ENCODE results near the gene KHDC1L.
"Not testable (repeated sequence)": the region's sequence is repeated elsewhere in the genome, so short reads cannot be mapped to it uniquely, and the experiment has no call there.

The KHDC1L gene

DNA sequence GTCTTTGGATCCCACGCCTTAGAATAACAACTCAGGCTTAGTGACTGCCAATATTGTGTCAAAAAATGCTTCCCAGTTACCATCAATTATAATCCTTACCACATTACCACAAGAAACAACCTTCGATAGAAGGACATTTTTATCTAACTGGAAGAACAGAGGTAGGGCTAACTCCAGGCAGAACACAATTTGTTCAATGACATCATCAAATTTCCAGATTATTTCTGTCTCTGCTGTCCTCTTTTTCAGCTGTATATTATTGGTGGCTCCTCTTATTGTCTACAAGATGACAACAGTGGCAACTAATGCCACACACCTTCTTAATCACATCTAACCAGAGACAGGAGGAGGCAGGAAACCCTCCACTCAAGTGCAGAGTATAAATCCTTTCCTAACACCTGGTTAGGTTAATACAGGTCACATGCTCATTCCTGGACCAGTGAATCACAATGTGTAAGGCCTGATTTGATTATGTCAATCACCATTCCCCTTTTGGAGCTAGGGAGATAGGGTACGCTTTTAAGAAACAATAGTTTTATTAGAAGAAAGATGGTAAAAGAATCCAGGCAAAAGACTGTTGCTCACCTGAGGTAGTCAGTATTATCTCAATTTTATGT, 18.0 kb downstream of the KHDC1L start:
- no peak for DNase-seq (ENCODE audit: low read depth in 2 of 2)

DNA sequence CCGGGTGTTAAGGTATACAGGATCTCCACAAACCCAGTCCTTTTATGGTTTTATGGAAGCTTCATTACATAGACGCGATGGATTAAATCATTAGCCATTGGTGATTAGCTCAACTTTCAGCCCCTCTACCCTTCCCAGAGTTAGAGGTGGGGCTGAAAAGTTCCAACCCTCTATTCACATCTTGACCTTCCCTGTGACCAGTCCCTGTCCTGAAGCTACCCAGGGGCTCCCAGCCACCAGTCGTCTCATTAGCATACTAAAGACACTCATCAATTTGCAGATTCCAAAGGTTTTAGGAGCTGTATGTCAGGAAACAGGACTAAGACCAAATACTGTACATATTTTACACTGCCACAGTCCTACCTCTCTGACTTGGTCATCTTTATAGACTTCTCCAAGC, 21.0 kb downstream of the KHDC1L start:
- no peak for DNase-seq (ENCODE audit: low read depth in 2 of 2)

DNA sequence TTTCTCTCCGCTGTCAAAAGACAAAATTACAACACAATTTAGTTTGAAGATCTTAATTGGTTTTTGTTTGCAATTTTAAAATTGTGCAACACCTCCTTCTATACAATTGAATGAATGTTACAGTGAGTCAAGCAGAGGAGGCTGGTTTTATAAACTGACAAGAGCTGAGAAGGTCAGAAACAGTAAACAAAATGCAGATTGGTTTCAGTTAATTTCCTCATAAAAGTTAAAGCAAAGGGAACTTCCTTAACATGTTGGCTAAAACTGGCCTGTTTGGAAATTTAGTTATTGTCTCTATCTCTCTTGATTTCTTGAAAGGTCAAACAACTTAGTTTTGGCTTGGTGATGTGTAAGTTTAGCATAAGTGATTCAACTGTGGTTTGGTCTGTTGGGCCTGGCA, 22.2 kb downstream of the KHDC1L start:
- DNase-seq (ENCODE audit: low read depth in 2 of 2): no peak

DNA sequence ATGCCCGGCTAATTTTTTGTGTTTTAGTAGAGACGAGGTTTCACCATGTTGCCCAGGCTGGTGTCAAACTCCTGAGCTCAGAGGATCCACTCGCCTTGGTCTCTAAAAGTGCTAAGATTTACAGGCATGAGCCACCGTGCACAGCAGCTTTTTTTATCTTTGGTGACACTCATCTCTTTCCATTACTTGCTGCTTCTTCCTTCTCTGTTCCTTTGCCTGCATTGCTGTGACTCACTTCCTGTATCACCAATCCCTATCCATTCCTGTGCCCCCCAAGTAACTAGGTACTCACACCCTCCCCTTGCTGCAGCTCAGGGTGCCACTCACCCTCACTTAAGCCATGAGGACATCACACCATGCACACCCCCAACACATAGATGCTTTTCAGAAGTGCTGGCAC, 24.6 kb downstream of the KHDC1L start:
- no peak for DNase-seq (ENCODE audit: low read depth in 2 of 2)

DNA sequence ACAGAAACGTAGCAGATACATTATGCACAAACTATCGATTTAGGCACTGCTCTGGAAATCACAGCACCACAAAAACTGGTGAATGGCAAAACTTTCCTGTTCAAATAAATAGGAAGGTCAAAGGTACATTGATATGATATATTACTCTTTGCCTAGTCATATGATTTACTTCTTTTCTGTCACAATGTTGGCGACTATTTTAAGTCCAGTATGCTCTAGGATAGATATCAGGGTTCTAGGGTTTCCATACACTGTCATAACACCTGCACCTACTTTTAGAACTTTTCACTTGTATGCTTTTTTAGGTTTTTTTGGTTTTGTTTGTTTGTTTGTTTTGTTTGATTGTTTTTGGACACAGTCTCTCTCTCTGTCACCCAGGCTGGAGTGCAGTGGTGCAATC, 25.0 kb downstream of the KHDC1L start:
- DNase-seq (ENCODE audit: low read depth in 2 of 2): no peak

DNA sequence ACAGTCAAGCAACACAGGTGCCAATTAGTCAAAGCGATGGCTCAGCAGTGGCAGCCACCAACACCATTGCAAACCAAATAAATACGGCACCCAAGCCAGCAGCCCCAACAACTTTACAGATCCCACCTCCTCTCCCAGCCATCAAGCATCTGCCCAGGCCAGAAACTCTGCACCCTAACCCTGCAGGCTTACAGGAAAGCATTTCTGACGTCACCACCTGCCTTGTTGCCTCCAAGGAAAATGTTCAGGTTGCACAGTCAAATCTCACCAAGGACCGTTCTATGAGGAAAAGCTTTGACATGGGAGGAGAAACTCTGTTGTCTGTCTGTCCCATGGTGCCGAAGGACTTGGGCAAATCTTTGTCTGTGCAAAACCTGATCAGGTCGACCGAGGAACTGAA, 30.6 kb downstream of the KHDC1L start:
- no peak for DNase-seq (ENCODE audit: low read depth in 2 of 2)

DNA sequence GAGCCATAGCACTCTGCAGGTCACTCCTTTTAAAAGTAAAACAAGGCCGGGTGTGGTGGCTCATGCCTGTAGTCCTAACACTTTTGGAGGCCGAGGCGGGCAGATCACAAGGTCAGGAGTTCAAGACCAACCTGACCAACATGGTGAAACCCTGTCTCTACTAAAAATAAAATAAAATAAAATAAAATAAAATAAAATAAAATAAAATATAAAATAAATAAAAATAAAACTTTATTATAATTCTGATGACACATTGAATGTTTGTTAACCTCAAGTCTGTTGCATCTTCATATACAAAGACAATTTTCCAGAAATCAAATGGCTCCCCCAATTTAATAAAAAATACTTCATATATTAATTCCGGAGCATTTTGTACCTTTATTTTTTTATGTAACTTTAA, 32.0 kb downstream of the KHDC1L start:
- DNase-seq (ENCODE audit: low read depth in 2 of 2): not testable (repeated sequence)

DNA sequence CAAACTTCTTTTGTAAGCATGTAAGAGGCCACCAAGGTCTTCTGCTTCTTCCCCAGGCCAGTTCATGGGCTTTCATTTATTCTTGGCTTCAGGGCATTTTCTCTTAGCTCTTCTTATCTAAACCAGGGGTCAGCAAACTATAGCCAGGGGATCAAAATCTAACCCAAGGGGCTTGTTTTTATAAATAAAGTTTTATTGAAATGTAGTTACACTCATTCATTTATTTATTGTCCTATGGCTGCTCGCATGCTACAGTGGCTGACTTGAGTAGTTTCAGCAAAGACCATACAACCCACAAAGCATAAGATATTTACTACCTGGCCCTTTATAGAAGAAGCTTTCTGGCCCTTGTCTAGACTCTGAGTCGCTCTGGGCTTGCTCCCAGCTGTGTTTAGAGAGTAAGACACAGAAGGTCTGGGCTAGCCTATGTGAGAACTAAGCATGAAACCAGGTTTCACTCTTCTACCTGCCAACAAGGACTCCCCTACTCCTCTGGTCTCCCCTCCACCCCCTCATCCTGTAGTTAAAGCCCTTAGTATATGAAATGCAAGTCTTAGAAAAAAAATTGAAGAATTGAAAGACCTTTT, 43.2 kb downstream of the KHDC1L start:
- DNase-seq (ENCODE audit: low read depth in 2 of 2): no peak

DNA sequence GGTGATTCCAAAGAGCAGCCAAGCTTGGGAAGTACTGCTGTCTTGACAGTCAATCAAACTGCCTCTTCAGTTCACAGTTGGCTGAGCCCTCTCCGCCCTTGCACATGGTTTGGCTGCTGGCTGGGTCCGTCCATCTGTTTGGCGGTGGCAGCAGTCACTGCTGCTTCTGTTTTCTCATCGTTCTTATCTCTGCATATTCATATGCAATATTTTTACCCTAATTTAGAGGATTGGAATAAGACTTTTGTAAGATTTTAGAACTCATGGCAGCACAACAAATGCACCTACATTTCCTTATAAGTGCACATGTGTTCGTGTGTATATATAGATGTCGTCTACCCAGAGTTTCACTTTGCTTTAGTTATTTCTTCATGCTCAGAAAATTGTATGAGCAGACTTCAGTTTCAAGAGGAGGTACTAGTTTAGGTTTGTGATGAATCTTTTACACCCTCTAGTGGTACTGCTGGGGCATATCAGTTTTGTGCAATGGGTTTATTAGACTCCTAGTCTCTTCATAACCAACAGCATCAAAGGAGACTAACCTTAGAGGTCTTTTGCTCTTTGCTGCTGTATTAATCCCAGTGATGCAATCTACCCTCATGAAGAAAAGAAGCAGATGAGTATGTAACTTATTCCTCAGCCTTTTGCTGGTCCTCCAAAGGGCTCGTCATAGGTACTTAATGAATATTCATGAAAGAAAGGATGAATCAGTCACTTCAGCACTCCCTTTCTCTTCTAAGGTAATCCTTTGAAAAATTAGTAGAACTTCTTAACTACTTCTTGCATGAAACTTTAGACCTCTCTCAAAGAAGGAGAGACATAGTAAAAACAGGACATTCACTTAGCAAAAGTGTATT, 44.3 kb downstream of the KHDC1L start:
- no peak for DNase-seq (ENCODE audit: low read depth in 2 of 2)

DNA sequence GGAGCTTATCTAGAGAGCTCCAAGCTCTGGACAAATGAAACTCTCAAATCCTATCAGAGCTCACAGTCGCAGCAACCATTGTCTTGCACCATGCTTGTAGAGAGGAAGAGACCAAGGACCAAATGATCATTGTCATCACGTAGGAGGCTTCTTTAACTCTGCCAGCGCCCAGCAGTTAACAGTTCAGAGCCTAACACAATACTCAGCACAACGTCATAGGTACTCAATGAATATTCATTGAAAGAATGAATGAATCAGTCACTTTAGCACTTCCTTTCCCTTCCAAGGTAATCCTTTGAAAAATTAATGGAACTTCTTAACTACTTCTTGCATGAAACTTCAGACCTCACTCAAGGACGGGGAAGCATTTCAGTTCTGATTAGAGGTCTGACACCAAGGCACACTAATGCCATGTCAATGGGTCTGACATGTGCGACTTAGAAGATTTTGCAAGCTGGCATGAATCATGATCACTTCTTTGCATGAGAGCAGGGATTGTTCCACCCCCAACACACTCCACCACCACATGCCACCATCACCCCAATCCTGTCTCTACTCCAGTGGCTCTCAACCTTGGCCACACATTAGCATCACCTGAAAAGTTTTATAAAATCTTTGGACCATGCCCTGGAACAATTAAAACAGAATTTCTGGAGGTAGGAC, 45.1 kb downstream of the KHDC1L start:
- DNase-seq (ENCODE audit: low read depth in 2 of 2): no peak

DNA sequence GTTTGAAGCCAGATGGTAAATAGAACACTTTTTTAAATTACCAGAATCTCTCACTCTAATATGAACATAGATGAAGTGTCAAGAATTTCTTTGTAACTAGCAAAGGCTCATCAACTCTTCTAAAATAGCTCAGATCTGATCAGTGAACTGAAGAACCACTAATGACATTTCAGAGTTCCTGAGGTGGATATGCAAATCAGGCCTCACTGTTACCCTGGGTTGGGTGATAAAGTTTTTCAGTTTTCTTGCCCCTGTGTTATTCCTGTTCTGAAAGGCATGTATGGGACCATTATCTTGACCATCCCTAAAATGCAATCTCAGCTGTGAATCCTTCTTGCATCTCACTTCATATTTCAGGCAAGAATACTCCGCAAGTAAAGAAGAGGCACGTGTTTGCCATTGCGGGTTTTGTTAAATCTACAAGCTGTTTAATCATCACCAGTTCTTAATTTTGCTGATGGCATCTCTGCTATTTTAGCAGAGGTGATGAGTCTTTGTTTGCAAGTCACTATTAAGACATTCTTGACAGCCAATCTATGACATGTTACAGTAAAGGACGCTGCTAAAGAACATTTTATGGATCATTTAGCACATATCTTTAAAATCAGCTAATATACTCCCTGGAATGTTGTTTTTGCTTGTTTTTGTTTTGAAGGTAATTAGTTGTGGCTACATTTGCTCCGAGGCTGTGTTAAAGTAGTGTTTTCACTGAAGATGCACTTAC, 47.9 kb downstream of the KHDC1L start:
- no peak for DNase-seq (ENCODE audit: low read depth in 2 of 2)

DNA sequence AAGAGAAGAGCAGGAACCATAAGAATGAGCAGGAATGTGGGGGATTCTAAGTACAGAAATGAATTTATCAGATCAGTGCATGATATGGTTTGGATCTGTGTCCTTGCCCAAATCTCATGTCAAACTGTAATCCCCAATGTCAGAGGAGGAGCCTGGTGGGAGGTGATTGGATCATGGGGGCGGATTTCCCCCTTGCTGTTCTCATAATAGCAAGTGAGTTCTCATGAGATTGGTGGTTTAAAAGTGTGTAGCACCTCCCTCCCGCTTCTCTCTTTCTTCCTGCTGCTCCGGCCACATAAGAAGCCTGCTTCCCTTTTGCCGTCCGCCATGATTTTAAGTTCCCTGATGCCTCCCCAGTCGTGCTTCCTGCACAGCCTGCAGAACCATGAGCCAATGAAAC, 49.2 kb downstream of the KHDC1L start:
- no peak for DNase-seq (ENCODE audit: low read depth in 2 of 2)

DNA sequence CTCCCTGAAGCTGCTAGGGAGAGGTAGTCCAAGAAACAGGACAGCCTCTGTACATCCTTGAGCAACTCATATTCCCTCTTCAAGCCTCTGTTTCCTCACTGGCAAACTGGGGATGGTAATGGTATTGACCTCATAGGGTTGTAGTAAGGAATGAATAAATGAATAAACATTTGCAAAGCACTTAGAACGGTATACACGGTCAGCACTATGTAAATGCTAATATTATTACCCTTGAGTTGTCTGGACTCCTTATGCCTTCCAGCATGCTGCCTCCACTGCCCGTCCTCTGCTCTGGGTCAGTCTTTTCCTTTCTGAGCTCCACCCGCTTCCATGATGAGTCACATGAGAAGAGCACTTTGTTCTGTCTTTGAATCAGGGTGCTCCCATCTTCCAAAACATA, 50.6 kb downstream of the KHDC1L start:
- DNase-seq (ENCODE audit: low read depth in 2 of 2): no peak
